H9 (cell line): Measurements from ENCODE around the gene TREML4. TPM values are rescaled to one million over a fixed set of nuclear protein-coding genes. Genes with fewer than 3 reads are reported as not detected.

Source experiments
- DNase-seq: peaks from one replicate; pipeline ENCODE4 v3.0.0-alpha.2; 2017
- H2AFZ ChIP-seq: one replicate; pipeline ENCODE4 v1.6.1; 2013; ENCODE audit warnings: mild to moderate bottlenecking, low read length, control low read depth, moderate library complexity
- H2AK5ac ChIP-seq: 2 replicates; pipeline ENCODE4 v1.6.1; 2013; ENCODE audit warnings: low read length, control low read depth, mixed read lengths; ENCODE audit not compliant: insufficient read length
- H2BK120ac ChIP-seq: one replicate; pipeline ENCODE4 v1.6.1; 2013; ENCODE audit warnings: low read depth, mild to moderate bottlenecking, low read length, control low read depth, inconsistent platforms; ENCODE audit not compliant: poor library complexity, severe bottlenecking
- H2BK12ac ChIP-seq: 2 replicates; pipeline ENCODE4 v1.6.1; 2013; ENCODE audit warnings: low read length, control low read depth, mixed read lengths, low read depth; ENCODE audit not compliant: insufficient read length
- H2BK15ac ChIP-seq: 2 replicates; pipeline ENCODE4 v1.6.1; 2013; ENCODE audit warnings: low read depth, low read length, control low read depth
- H2BK20ac ChIP-seq: one replicate; pipeline ENCODE4 v1.6.1; 2013; ENCODE audit warnings: low read depth, mild to moderate bottlenecking, low read length, control low read depth, inconsistent platforms; ENCODE audit not compliant: poor library complexity, severe bottlenecking
- H2BK5ac ChIP-seq: 2 replicates; pipeline ENCODE4 v1.6.1; 2013; ENCODE audit warnings: low read length, control low read depth, mixed read lengths; ENCODE audit not compliant: insufficient read length
- H3K14ac ChIP-seq: 2 replicates; pipeline ENCODE4 v1.6.1; 2013; ENCODE audit warnings: low read length, control low read depth; ENCODE audit not compliant: insufficient read depth
- H3K18ac ChIP-seq: 2 replicates; pipeline ENCODE4 v1.6.1; 2013; ENCODE audit warnings: low read depth, mild to moderate bottlenecking, mixed read lengths, low read length, control low read depth; ENCODE audit not compliant: insufficient read length
- H3K23ac ChIP-seq: 2 replicates; pipeline ENCODE4 v1.6.1; 2013; ENCODE audit warnings: low read length, control low read depth, mixed read lengths, low read depth; ENCODE audit not compliant: insufficient read length
- H3K23me2 ChIP-seq: 2 replicates; pipeline ENCODE4 v1.6.1; 2013; ENCODE audit warnings: low read depth, mild to moderate bottlenecking, mixed read lengths, low read length, control low read depth; ENCODE audit not compliant: insufficient read length, poor library complexity, severe bottlenecking
- H3K27ac ChIP-seq: 2 replicates; pipeline ENCODE4 v1.5.1; 2013; ENCODE audit warnings: low read length, control low read depth, mixed read lengths, low read depth; ENCODE audit not compliant: insufficient read length
- H3K27me3 ChIP-seq: 2 replicates; pipeline ENCODE4 v1.6.1; 2013; ENCODE audit warnings: low read length, control low read depth, inconsistent platforms; ENCODE audit not compliant: insufficient read depth
- H3K4ac ChIP-seq: 2 replicates; pipeline ENCODE4 v1.6.1; 2013; ENCODE audit warnings: low read depth, mild to moderate bottlenecking, control low read depth, inconsistent platforms, low read length, moderate library complexity
- H3K4me1 ChIP-seq: 2 replicates; pipeline ENCODE4 v1.6.1; 2013; ENCODE audit warnings: low read length, control low read depth, inconsistent platforms; ENCODE audit not compliant: insufficient read depth
- H3K4me2 ChIP-seq: 2 replicates; pipeline ENCODE4 v1.6.1; 2013; ENCODE audit warnings: low read length, control low read depth, mixed read lengths; ENCODE audit not compliant: insufficient read length, insufficient read depth
- H3K56ac ChIP-seq: 2 replicates; pipeline ENCODE4 v1.6.1; 2013; ENCODE audit warnings: low read depth, mild to moderate bottlenecking, mixed read lengths, low read length, control low read depth; ENCODE audit not compliant: insufficient read length
- H3K79me1 ChIP-seq: 2 replicates; pipeline ENCODE4 v1.6.1; 2013; ENCODE audit warnings: low read depth, mild to moderate bottlenecking, moderate library complexity, low read length, control low read depth, inconsistent platforms; ENCODE audit not compliant: insufficient read depth, poor library complexity, severe bottlenecking
- H3K79me2 ChIP-seq: 2 replicates; pipeline ENCODE4 v1.6.1; 2013; ENCODE audit warnings: low read length, control low read depth, inconsistent platforms; ENCODE audit not compliant: insufficient read depth
- H3K9ac ChIP-seq: 2 replicates; pipeline ENCODE4 v1.6.1; 2013; ENCODE audit warnings: low read length, control low read depth, mixed read lengths; ENCODE audit not compliant: insufficient read length; ENCODE audit errors: extremely low read depth
- H3K9me3 ChIP-seq: one replicate; pipeline ENCODE4 v1.6.1; 2013; ENCODE audit warnings: low read depth, low read length, inconsistent platforms; ENCODE audit not compliant: control insufficient read depth
- H3T11ph ChIP-seq: one replicate; pipeline ENCODE4 v1.6.1; 2013; ENCODE audit warnings: mild to moderate bottlenecking, low read length, control low read depth, inconsistent platforms
- H4K20me1 ChIP-seq: one replicate; pipeline ENCODE4 v1.6.1; 2013; ENCODE audit not compliant: control insufficient read depth, insufficient read length, insufficient read depth
- H4K5ac ChIP-seq: 2 replicates; pipeline ENCODE4 v1.6.1; 2013; ENCODE audit warnings: low read depth, mild to moderate bottlenecking, mixed read lengths, low read length, control low read depth; ENCODE audit not compliant: insufficient read length
- H4K8ac ChIP-seq: replicated peaks from 2 replicates; pipeline ENCODE4 v1.6.1; 2013; ENCODE audit warnings: low read length, control low read depth, mixed read lengths, low read depth; ENCODE audit not compliant: insufficient read length
- H4K91ac ChIP-seq: 2 replicates; pipeline ENCODE4 v1.6.1; 2013; ENCODE audit warnings: low read depth, mild to moderate bottlenecking, moderate library complexity, mixed read lengths, low read length, control low read depth; ENCODE audit not compliant: insufficient read length
- H3K27ac Mint-ChIP-seq, 3 experiments: 2 replicates in 2 of 3; 3 replicates in 1 of 3; pipeline ENCODE4 v1.8.0; 2020 to 2021; ENCODE audit warnings: mixed read lengths in 3 of 3, mild to moderate bottlenecking in 1 of 3, moderate library complexity in 1 of 3
- H3K27me3 Mint-ChIP-seq: 2 replicates; pipeline ENCODE4 v1.8.0; 2021; ENCODE audit warnings: low read depth, mild to moderate bottlenecking, moderate library complexity, mixed read lengths
- H3K36me3 Mint-ChIP-seq, 3 experiments: 2 replicates in 2 of 3; 3 replicates in 1 of 3; pipeline ENCODE4 v1.8.0; 2020 to 2021; ENCODE audit warnings: low read depth in 3 of 3, mixed read lengths in 3 of 3; ENCODE audit not compliant: insufficient read depth in 1 of 3
- H3K4me1 Mint-ChIP-seq, 2 experiments: 2 replicates each; pipeline ENCODE4 v1.8.0; 2020; ENCODE audit warnings: mixed read lengths in 2 of 2
- H3K4me3 Mint-ChIP-seq, 2 experiments: 2 replicates in 1 of 2; 3 replicates in 1 of 2; pipeline ENCODE4 v1.8.0; 2020 to 2021; ENCODE audit warnings: mild to moderate bottlenecking in 2 of 2, mixed read lengths in 2 of 2, moderate library complexity in 1 of 2
- H3K9me3 Mint-ChIP-seq, 2 experiments: 2 replicates in 1 of 2; 3 replicates in 1 of 2; pipeline ENCODE4 v1.8.0; 2020; ENCODE audit warnings: mild to moderate bottlenecking in 2 of 2, mixed read lengths in 2 of 2, moderate library complexity in 1 of 2
- WGBS: extraction: QIAGEN DNeasy Blood & Tissue Kit; methylation state at CpG from one replicate; pipeline ENCODE4 v1.1.7; 2013; ENCODE audit warnings: missing lambda C conversion rate, low lambda C conversion rate, mixed read lengths; ENCODE audit not compliant: insufficient read length; ENCODE audit errors: extremely low coverage; 5-methylcytosine and 5-hydroxymethylcytosine counted together
- total RNA-seq: library from RNA; stranded (reverse); gene quantifications from 2 replicates; pipeline ENCODE4 v1.2.1, GENCODE V29; 2021
- TF ChIP-seq, protein P1 (sequence below): fragments of 200-600 bp; sonication (generic); conservative IDR thresholded peaks from 3 replicates; pipeline ENCODE4 v1.8.0; 2021; ENCODE audit warnings: antibody characterized with exemption, mild to moderate bottlenecking

Gene TREML4
- total RNA-seq, 1 experiment from 2014 or later = not detected

DNA sequence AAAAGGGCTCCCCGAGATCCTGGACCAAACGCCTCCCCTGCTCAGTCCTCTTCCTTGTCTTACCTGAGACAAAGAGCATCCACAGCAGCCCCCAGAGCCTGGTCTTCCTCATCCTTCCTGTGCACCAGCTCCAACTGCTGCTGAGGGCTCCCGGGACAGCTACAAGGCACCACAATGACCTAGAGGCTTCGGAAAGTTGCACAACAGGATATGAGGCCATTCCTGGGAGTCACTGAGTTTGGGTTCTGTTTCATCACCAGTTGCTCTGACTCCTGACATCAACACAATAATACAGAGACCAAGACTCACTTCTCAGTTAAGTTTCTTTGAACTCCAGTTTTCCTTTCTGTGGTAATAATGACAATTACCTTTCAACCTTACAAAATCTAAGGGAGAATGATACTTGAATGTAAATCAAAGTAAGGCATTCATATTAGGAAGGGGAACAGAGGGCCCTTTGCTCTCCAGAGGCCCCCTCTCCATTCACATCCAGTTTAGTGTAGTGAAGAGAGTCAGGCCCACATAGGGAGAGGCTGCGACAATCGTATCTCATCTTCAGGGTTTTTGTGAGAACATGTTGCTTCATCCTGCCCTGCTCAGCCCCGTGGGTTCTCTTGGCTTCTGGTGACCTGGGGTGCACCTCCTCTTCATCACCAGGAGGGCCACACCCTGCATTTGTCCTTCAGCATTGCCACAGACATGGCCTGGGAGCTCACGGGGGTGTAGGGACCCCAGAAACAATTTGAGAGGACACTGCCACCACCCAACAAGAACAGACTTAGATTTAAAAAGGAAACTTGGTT is 58.6 kb downstream of the TREML4 start, which contains the start of gene TREM1:
TREM1 (minus strand) TSS at position 139 of the 803 bp plus-strand sequence; CDS start at position 112, 27 bp downstream.
- Histone ChIP-seq H3K9ac (no peak within 1 kb of the TSS), H2AK5ac (no peak within 1 kb of the TSS), H3K23me2 (no peaks in the 10 kb centered on the region), H3K27me3 (peaks cover 3% of the 10 kb centered on the region; the same call in 1 of the 2 replicates), H3K4me1 (no peaks in the 10 kb centered on the region), H3K9me3 (no peaks in the 10 kb centered on the region), H2BK5ac (no peak within 1 kb of the TSS), H4K8ac (no peak within 1 kb of the TSS), H2AFZ (no peak within 1 kb of the TSS), H3K4ac (no peak within 1 kb of the TSS), H2BK15ac (no peak within 1 kb of the TSS), H3K79me2 (no peaks in the 10 kb centered on the region), H3K27ac (no peak within 1 kb of the TSS), H4K91ac (no peak within 1 kb of the TSS), H2BK120ac (no peak within 1 kb of the TSS), H4K20me1 (no peaks in the 10 kb centered on the region), H3K18ac (no peak within 1 kb of the TSS), H3K4me2 (no peak within 1 kb of the TSS), H3K14ac (no peak within 1 kb of the TSS), H2BK12ac (no peak within 1 kb of the TSS), H3T11ph (no peak within 1 kb of the TSS), H4K5ac (no peak within 1 kb of the TSS), H3K79me1 (no peaks in the 10 kb centered on the region), H3K23ac (no peak within 1 kb of the TSS), H2BK20ac (no peak within 1 kb of the TSS), H3K56ac (no peak within 1 kb of the TSS)
- H3K27me3 Mint-ChIP-seq = peaks cover 29% of the 10 kb centered on the region
- TF ChIP-seq, protein P1, sequence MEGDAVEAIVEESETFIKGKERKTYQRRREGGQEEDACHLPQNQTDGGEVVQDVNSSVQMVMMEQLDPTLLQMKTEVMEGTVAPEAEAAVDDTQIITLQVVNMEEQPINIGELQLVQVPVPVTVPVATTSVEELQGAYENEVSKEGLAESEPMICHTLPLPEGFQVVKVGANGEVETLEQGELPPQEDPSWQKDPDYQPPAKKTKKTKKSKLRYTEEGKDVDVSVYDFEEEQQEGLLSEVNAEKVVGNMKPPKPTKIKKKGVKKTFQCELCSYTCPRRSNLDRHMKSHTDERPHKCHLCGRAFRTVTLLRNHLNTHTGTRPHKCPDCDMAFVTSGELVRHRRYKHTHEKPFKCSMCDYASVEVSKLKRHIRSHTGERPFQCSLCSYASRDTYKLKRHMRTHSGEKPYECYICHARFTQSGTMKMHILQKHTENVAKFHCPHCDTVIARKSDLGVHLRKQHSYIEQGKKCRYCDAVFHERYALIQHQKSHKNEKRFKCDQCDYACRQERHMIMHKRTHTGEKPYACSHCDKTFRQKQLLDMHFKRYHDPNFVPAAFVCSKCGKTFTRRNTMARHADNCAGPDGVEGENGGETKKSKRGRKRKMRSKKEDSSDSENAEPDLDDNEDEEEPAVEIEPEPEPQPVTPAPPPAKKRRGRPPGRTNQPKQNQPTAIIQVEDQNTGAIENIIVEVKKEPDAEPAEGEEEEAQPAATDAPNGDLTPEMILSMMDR = no peak
- H3K27ac Mint-ChIP-seq = no peak within 1 kb of the TSS; a peak in 1 of 7 replicates
- H3K4me1 Mint-ChIP-seq = peaks cover 31 to 32% of the 10 kb centered on the region in 2 experiments
- H3K36me3 Mint-ChIP-seq = no peaks in the 10 kb centered on the region
- H3K4me3 Mint-ChIP-seq = no peak within 1 kb of the TSS; a peak in 1 of 5 replicates
- no CpG with 5 or more reads among the region's 8 CpGs for WGBS
- DNase-seq = no peak
- H3K9me3 Mint-ChIP-seq = no peaks in the 10 kb centered on the region
